A549 treated with CORT108297 at 1 μM for 4 hours (cell line): ENCODE measurements around the gene KRTAP4-2. TPM values are rescaled to one million over a fixed set of nuclear protein-coding genes. Genes with fewer than 3 reads are reported as not detected.

Experiments used
- total RNA-seq: library from RNA; stranded (reverse); fragments of 200-300 nt; extraction: Qiagen RNA extraction; gene quantifications from 5 replicates; pipeline ENCODE4 v1.2.3, GENCODE V29; 2022

KRTAP4-2 gene
- not detected in 5 replicates for total RNA-seq

GRCh38 chr17:41177727-41178271, at the start of gene KRTAP4-2:
Gene KRTAP4-2 (minus strand): TSS chr17:41178221. CDS start chr17:41178164, 57 bp downstream.

GRCh38 chr17:41226598-41227095, 48.6 kb upstream of the KRTAP4-2 start, which contains the start of gene KRTAP9-2:
Gene KRTAP9-2 (plus strand): TSS chr17:41226648. CDS start chr17:41226655, 7 bp downstream.

GRCh38 chr17:41189837-41190318, 11.9 kb upstream of the KRTAP4-2 start, which contains the start of gene KRTAP9-1:
Gene KRTAP9-1 (plus strand): TSS chr17:41189887. CDS start chr17:41189887, 0 bp downstream.

GRCh38 chr17:41184480-41184961, 6.5 kb upstream of the KRTAP4-2 start, which contains the start of gene KRTAP4-1:
Gene KRTAP4-1 (minus strand): TSS chr17:41184911. CDS start chr17:41184854, 57 bp downstream.

DNA sequence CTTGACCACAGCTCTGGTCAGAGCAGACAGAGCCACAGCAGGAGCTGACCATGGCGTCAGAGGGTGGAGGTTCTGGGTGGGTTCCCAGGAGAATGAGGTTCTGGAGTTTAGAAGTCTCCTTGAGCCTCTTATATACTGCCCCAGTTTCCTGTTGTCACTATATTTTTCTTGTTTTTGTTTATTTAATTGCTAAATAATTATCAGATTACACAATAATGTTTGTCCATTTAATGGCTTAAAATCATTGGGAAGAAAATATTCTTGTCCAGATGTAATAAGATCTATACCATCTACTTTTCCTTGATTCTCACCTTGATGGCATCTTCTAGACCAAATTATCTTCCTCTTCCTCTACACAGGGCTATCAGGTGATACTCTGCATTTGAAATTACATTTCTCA, 9.9 kb downstream of the KRTAP4-2 start, which contains the start of gene KRTAP4-3:
KRTAP4-3 (minus strand) TSS at position 101 of the 400 bp plus-strand sequence; CDS start at position 52, 49 bp downstream.

GRCh38 chr17:41160648-41161047, 17.4 kb downstream of the KRTAP4-2 start, which contains the start of gene KRTAP4-4:
Gene KRTAP4-4 (minus strand): TSS chr17:41160748. CDS start chr17:41160691, 57 bp downstream.

GRCh38 chr17:41149652-41149985, 28.4 kb downstream of the KRTAP4-2 start, which contains the start of gene KRTAP4-5:
Gene KRTAP4-5 (minus strand): TSS chr17:41149825. CDS start chr17:41149767, 58 bp downstream.

GRCh38 chr17:41140360-41141131, 37.5 kb downstream of the KRTAP4-2 start, which contains the start of gene KRTAP4-6:
Gene KRTAP4-6 (minus strand): TSS chr17:41140544. CDS start chr17:41140487, 57 bp downstream.

Other genes starting within 250 kb of the KRTAP4-2 start
- 0.08 to 0.14 TPM (median 0.10 TPM) in 3 of 5 replicates, not detected in the others for gene KRT23, start 240.6 kb downstream of the KRTAP4-2 start, total RNA-seq
- not detected in 5 replicates for gene KRT39, start 211.3 kb downstream of the KRTAP4-2 start, total RNA-seq
- not detected in 5 replicates for gene KRT40, start 193.9 kb downstream of the KRTAP4-2 start, total RNA-seq
- not detected in 5 replicates for gene KRTAP3-3, start 184.1 kb downstream of the KRTAP4-2 start, total RNA-seq
- gene KRTAP3-2, start 178.3 kb downstream of the KRTAP4-2 start, total RNA-seq: 0.20 to 0.42 TPM (median 0.34 TPM) in 5 replicates
- gene KRTAP3-1, start 169.1 kb downstream of the KRTAP4-2 start, total RNA-seq: 0.18 TPM in 1 of 5 replicates, not detected in the others
- not detected in 5 replicates for gene KRTAP1-5, start 151.0 kb downstream of the KRTAP4-2 start, total RNA-seq
- gene KRTAP1-4, start 148.0 kb downstream of the KRTAP4-2 start, total RNA-seq: not detected in 5 replicates
- not detected in 5 replicates for gene KRTAP1-3, start 143.3 kb downstream of the KRTAP4-2 start, total RNA-seq
- gene KRTAP1-1, start 136.8 kb downstream of the KRTAP4-2 start, total RNA-seq: not detected in 5 replicates
- gene KRTAP2-1, start 130.9 kb downstream of the KRTAP4-2 start, total RNA-seq: not detected in 5 replicates
- not detected in 5 replicates for gene KRTAP2-2, start 123.0 kb downstream of the KRTAP4-2 start, total RNA-seq
- gene KRTAP2-3, start 118.1 kb downstream of the KRTAP4-2 start, total RNA-seq: 0.11 to 0.18 TPM (median 0.17 TPM) in 3 of 5 replicates, not detected in the others
- not detected in 5 replicates for gene KRTAP2-4, start 112.3 kb downstream of the KRTAP4-2 start, total RNA-seq
- gene KRTAP4-7, start 94.1 kb downstream of the KRTAP4-2 start, total RNA-seq: not detected in 5 replicates
- 0.10 TPM in 1 of 5 replicates, not detected in the others for gene KRTAP4-8, start 80.1 kb downstream of the KRTAP4-2 start, total RNA-seq
- gene KRTAP4-16, start 76.0 kb downstream of the KRTAP4-2 start, total RNA-seq: not detected in 5 replicates
- gene KRTAP4-9, start 72.8 kb downstream of the KRTAP4-2 start, total RNA-seq: not detected in 5 replicates
- not detected in 5 replicates for gene KRTAP4-11, start 59.8 kb downstream of the KRTAP4-2 start, total RNA-seq
- 0.07 TPM in 1 of 5 replicates, not detected in the others for gene KRTAP4-12, start 54.0 kb downstream of the KRTAP4-2 start, total RNA-seq
- gene KRTAP4-6, start 37.7 kb downstream of the KRTAP4-2 start, total RNA-seq: not detected in 5 replicates
- not detected in 5 replicates for gene KRTAP4-5, start 28.4 kb downstream of the KRTAP4-2 start, total RNA-seq
- gene KRTAP4-4, start 17.5 kb downstream of the KRTAP4-2 start, total RNA-seq: not detected in 5 replicates
- not detected in 5 replicates for gene KRTAP4-3, start 10.0 kb downstream of the KRTAP4-2 start, total RNA-seq
- 0.09 to 0.40 TPM (median 0.24 TPM) in 4 of 5 replicates, not detected in the other for gene KRTAP4-1, start 6.7 kb upstream of the KRTAP4-2 start, total RNA-seq
- gene KRTAP9-1, start 11.7 kb upstream of the KRTAP4-2 start, total RNA-seq: not detected in 5 replicates
- gene KRTAP9-2, start 48.4 kb upstream of the KRTAP4-2 start, total RNA-seq: not detected in 5 replicates
- not detected in 5 replicates for gene KRTAP9-3, start 54.2 kb upstream of the KRTAP4-2 start, total RNA-seq
- not detected in 5 replicates for gene KRTAP9-8, start 59.8 kb upstream of the KRTAP4-2 start, total RNA-seq
- not detected in 5 replicates for gene KRTAP9-4, start 71.5 kb upstream of the KRTAP4-2 start, total RNA-seq
- gene KRTAP9-9, start 77.2 kb upstream of the KRTAP4-2 start, total RNA-seq: not detected in 5 replicates
- not detected in 5 replicates for gene KRTAP9-6, start 87.2 kb upstream of the KRTAP4-2 start, total RNA-seq
- not detected in 5 replicates for gene KRTAP9-7, start 97.5 kb upstream of the KRTAP4-2 start, total RNA-seq
- not detected in 5 replicates for gene KRTAP29-1, start 124.6 kb upstream of the KRTAP4-2 start, total RNA-seq
- gene KRTAP16-1, start 131.1 kb upstream of the KRTAP4-2 start, total RNA-seq: not detected in 5 replicates
- not detected in 5 replicates for gene KRTAP17-1, start 137.5 kb upstream of the KRTAP4-2 start, total RNA-seq
- not detected in 5 replicates for gene KRT33A, start 172.6 kb upstream of the KRTAP4-2 start, total RNA-seq
- 0.09 to 0.10 TPM (median 0.10 TPM) in 3 of 5 replicates, not detected in the others for gene KRT33B, start 191.6 kb upstream of the KRTAP4-2 start, total RNA-seq
- gene KRT34, start 204.1 kb upstream of the KRTAP4-2 start, total RNA-seq: 0.12 to 0.50 TPM (median 0.32 TPM) in 5 replicates
- not detected in 5 replicates for gene KRT31, start 219.4 kb upstream of the KRTAP4-2 start, total RNA-seq
- not detected in 5 replicates for gene KRT37, start 246.4 kb upstream of the KRTAP4-2 start, total RNA-seq